GM12878 (cell line): ENCODE measurements around the gene LRFN2. TPM values are rescaled to one million over a fixed set of nuclear protein-coding genes. Genes with fewer than 3 reads are reported as not detected.

Experiments used
- CEBPB ChIP-seq, 2 experiments: fragments of 150-350 bp in 1 of 2; IDR thresholded peaks; 2 replicates each; pipeline ENCODE4 v1.6.1; 2012 to 2014; ENCODE audit warnings: low read depth in 2 of 2, low read length in 2 of 2, borderline replicate concordance in 1 of 2, inconsistent platforms in 1 of 2
- CHD2 ChIP-seq: IDR thresholded peaks from 2 replicates; pipeline ENCODE4 v1.6.1; 2011; ENCODE audit warnings: low read depth, low read length, improper control_type of control experiment, borderline replicate concordance
- E4F1 ChIP-seq: fragments of 450-650 bp; IDR thresholded peaks from 2 replicates; pipeline ENCODE4 v1.6.1; 2018; ENCODE audit warnings: borderline replicate concordance, mild to moderate bottlenecking; ENCODE audit not compliant: partially characterized antibody
- FOS ChIP-seq: IDR thresholded peaks from 3 replicates; pipeline ENCODE4 v1.6.1; 2011; ENCODE audit warnings: borderline replicate concordance; ENCODE audit not compliant: insufficient read length; ENCODE audit errors: extremely low read depth
- PAX8 ChIP-seq: fragments of 450-650 bp; IDR thresholded peaks from 2 replicates; pipeline ENCODE4 v1.6.1; 2017; ENCODE audit warnings: mild to moderate bottlenecking, moderate library complexity
- PRDM15 ChIP-seq: fragments of 450-650 bp; formaldehyde crosslinking; IDR thresholded peaks from 2 replicates; pipeline ENCODE4 v1.4.0; 2020; ENCODE audit warnings: mild to moderate bottlenecking, moderate library complexity
- RAD51 ChIP-seq: fragments of 450-650 bp; IDR thresholded peaks from 2 replicates; pipeline ENCODE4 v1.6.1; 2016; ENCODE audit warnings: moderate library complexity, mild to moderate bottlenecking, inconsistent platforms
- RB1 ChIP-seq: fragments of 450-650 bp; formaldehyde crosslinking; IDR thresholded peaks from 2 replicates; pipeline ENCODE4 v1.6.1; 2017; ENCODE audit warnings: mild to moderate bottlenecking, borderline replicate concordance
- SRF ChIP-seq, 2 experiments: IDR thresholded peaks; 2 replicates each; pipeline ENCODE4 v1.6.1; 2011; ENCODE audit warnings: low read depth in 2 of 2, low read length in 2 of 2, mild to moderate bottlenecking in 1 of 2, moderate library complexity in 1 of 2
- SUPT20H ChIP-seq: IDR thresholded peaks from 2 replicates; pipeline ENCODE4 v1.6.1; 2011; ENCODE audit warnings: low read depth, mild to moderate bottlenecking, low read length, moderate library complexity, borderline replicate concordance; ENCODE audit not compliant: control insufficient read depth
- ZBTB40 ChIP-seq: fragments of 450-650 bp; IDR thresholded peaks from 2 replicates; pipeline ENCODE4 v1.6.1; 2016; ENCODE audit warnings: mild to moderate bottlenecking, moderate library complexity, borderline replicate concordance
- polyA plus RNA-seq, 11 experiments: library from polyadenylated mRNA; depleted of rRNA in 4 of 11; unstranded in 6 of 11; stranded (reverse) in 5 of 11; fragments of >200 nt; fragmentation: Nextera tagmentation in 4 of 11; fragmentation: Illumina TruSeq in 1 of 11; extraction: Ambion mirVana in 4 of 11; extraction: Trizol in 1 of 11; gene quantifications; 1 replicate in 1 of 11; 2 replicates in 10 of 11; pipeline versions ENCODE4 v1.2.1 to v1.2.3, GENCODE V29; 2011 to 2016; ENCODE audit warnings: inconsistent platforms in 2 of 11, missing spikeins in 2 of 11, low read depth in 1 of 11
- total RNA-seq, 4 experiments: library from RNA; depleted of rRNA in 3 of 4; stranded (reverse); fragments of >200 nt in 3 of 4; fragmentation: Illumina TruSeq in 1 of 4; extraction: Trizol in 1 of 4; gene quantifications; 2 replicates each; pipeline versions ENCODE4 v1.2.1 to v1.2.3, GENCODE V29; 2013 to 2021

The LRFN2 gene
- total and polyA plus RNA-seq, 10 of the 15 experiments (the other 5 are each of a cell fraction or from before 2014, with no cell fraction given): not detected

- TF ChIP-seq PRDM15 (CRISPR knock-in tag) (no peak), CHD2 (no peak), E4F1 (no peak), RAD51 (no peak), SRF (IDR thresholded peaks at IDR 0.05; ENCODE audit: low read depth in 2 of 2, low read length in 2 of 2) (no peak), SUPT20H (no peak), RB1 (no peak), PAX8 (no peak), FOS (no peak), ZBTB40 (no peak), CEBPB (IDR thresholded peaks at IDR 0.05; ENCODE audit: borderline replicate concordance in 1 of 2, low read depth in 2 of 2, low read length in 2 of 2) (no peak)
Measured at GRCh38 chr6:40391086-40391485, 196.1 kb downstream of the LRFN2 start (continued).
